Measurements from ENCODE around the gene TLR7. TPM values are rescaled to one million over a fixed set of nuclear protein-coding genes. Genes with fewer than 3 reads are reported as not detected.

Gene TLR7
- total and polyA plus RNA-seq, 2 donors (not counting 1 experiment from before 2014, with no cell fraction given) = not detected

- Histone ChIP-seq H3K4me2 (ENCODE audit: extremely low read depth, insufficient read depth, low read length) (no peak overlapping the region), H3K4me3 (replicated peaks in 1 of 4; ENCODE audit: control extremely low read depth in 1 of 4, insufficient read depth in 1 of 4, low read depth in 3 of 4, low read length in 4 of 4) (no peak overlapping the region), H3K4me1 (ENCODE audit: control insufficient read depth, extremely low read depth, insufficient read depth, low read length) (no peaks in the 10 kb centered on the region), H4K20me1 (ENCODE audit: control insufficient read depth, extremely low read depth, insufficient read depth, low read length) (no peaks in the 10 kb centered on the region), H3K27ac (ENCODE audit: insufficient read depth, low read length) (no peak overlapping the region), H3K27me3 (ENCODE audit: control insufficient read depth, insufficient read depth, low read length) (no peaks in the 10 kb centered on the region), H3K9me3 (ENCODE audit: control insufficient read depth, insufficient read depth, low read depth, low read length) (no peaks in the 10 kb centered on the region), H3K36me3 (ENCODE audit: control insufficient read depth, insufficient read depth, low read length) (no peaks in the 10 kb centered on the region), H3K79me2 (ENCODE audit: control insufficient read depth, insufficient read depth, low read length) (no peaks in the 10 kb centered on the region), H2AFZ (ENCODE audit: low read length) (no peak overlapping the region), H3K9ac (ENCODE audit: insufficient read depth, low read length) (no peak overlapping the region)
- no peak for TF ChIP-seq EZH2 (IDR thresholded peaks at IDR 0.05; ENCODE audit: low read length, missing control alignments)
- TF ChIP-seq CTCF (conservative IDR thresholded peaks at IDR 0.05 in 1 of 2, IDR thresholded peaks at IDR 0.05 in 1 of 2; ENCODE audit: low read depth in 1 of 2, low read length in 2 of 2) = no peak
- DNase-seq (ENCODE audit: low read depth in 2 of 2) = peak in 1 of 2 donors; percentile 17
Observed at GRCh38 chrX:12871257-12871656, 4.4 kb downstream of the TLR7 start.

GRCh38 chrX:12872741-12873140 is 5.9 kb downstream of the TLR7 start:
- H3K79me2 ChIP-seq (ENCODE audit: control insufficient read depth, insufficient read depth, low read length) = no peaks in the 10 kb centered on the region
- H3K4me3 ChIP-seq (replicated peaks in 1 of 4; ENCODE audit: control extremely low read depth in 1 of 4, insufficient read depth in 1 of 4, low read depth in 3 of 4, low read length in 4 of 4) = no peak overlapping the region
- H4K20me1 ChIP-seq (ENCODE audit: control insufficient read depth, extremely low read depth, insufficient read depth, low read length) = no peaks in the 10 kb centered on the region
- DNase-seq (ENCODE audit: low read depth in 2 of 2) = no peak
- no peak overlapping the region for H3K9ac ChIP-seq (ENCODE audit: insufficient read depth, low read length)
- H2AFZ ChIP-seq (ENCODE audit: low read length) = no peak overlapping the region
- TF ChIP-seq CTCF (conservative IDR thresholded peaks at IDR 0.05 in 1 of 2, IDR thresholded peaks at IDR 0.05 in 1 of 2; ENCODE audit: low read depth in 1 of 2, low read length in 2 of 2) (no peak), EZH2 (IDR thresholded peaks at IDR 0.05; ENCODE audit: low read length, missing control alignments) (no peak)
- no peak overlapping the region for H3K4me2 ChIP-seq (ENCODE audit: extremely low read depth, insufficient read depth, low read length)
- H3K27me3 ChIP-seq (ENCODE audit: control insufficient read depth, insufficient read depth, low read length) = no peaks in the 10 kb centered on the region
- H3K27ac ChIP-seq (ENCODE audit: insufficient read depth, low read length) = no peak overlapping the region
- H3K4me1 ChIP-seq (ENCODE audit: control insufficient read depth, extremely low read depth, insufficient read depth, low read length) = no peaks in the 10 kb centered on the region
- H3K9me3 ChIP-seq (ENCODE audit: control insufficient read depth, insufficient read depth, low read depth, low read length) = no peaks in the 10 kb centered on the region
- no peaks in the 10 kb centered on the region for H3K36me3 ChIP-seq (ENCODE audit: control insufficient read depth, insufficient read depth, low read length)

GRCh38 chrX:12874581-12874980 is 7.7 kb downstream of the TLR7 start:
- no peak for DNase-seq (ENCODE audit: low read depth in 2 of 2)
- H2AFZ ChIP-seq (ENCODE audit: low read length) = no peak overlapping the region
- H3K4me3 ChIP-seq (replicated peaks in 1 of 4; ENCODE audit: control extremely low read depth in 1 of 4, insufficient read depth in 1 of 4, low read depth in 3 of 4, low read length in 4 of 4) = no peak overlapping the region
- H3K27me3 ChIP-seq (ENCODE audit: control insufficient read depth, insufficient read depth, low read length) = no peaks in the 10 kb centered on the region
- H4K20me1 ChIP-seq (ENCODE audit: control insufficient read depth, extremely low read depth, insufficient read depth, low read length) = no peaks in the 10 kb centered on the region
- no peak overlapping the region for H3K27ac ChIP-seq (ENCODE audit: insufficient read depth, low read length)
- no peaks in the 10 kb centered on the region for H3K36me3 ChIP-seq (ENCODE audit: control insufficient read depth, insufficient read depth, low read length)
- TF ChIP-seq EZH2 (IDR thresholded peaks at IDR 0.05; ENCODE audit: low read length, missing control alignments) = no peak
- TF ChIP-seq CTCF (conservative IDR thresholded peaks at IDR 0.05 in 1 of 2, IDR thresholded peaks at IDR 0.05 in 1 of 2; ENCODE audit: low read depth in 1 of 2, low read length in 2 of 2) = no peak
- no peak overlapping the region for H3K9ac ChIP-seq (ENCODE audit: insufficient read depth, low read length)
- no peaks in the 10 kb centered on the region for H3K9me3 ChIP-seq (ENCODE audit: control insufficient read depth, insufficient read depth, low read depth, low read length)
- H3K79me2 ChIP-seq (ENCODE audit: control insufficient read depth, insufficient read depth, low read length) = no peaks in the 10 kb centered on the region
- H3K4me2 ChIP-seq (ENCODE audit: extremely low read depth, insufficient read depth, low read length) = no peak overlapping the region
- H3K4me1 ChIP-seq (ENCODE audit: control insufficient read depth, extremely low read depth, insufficient read depth, low read length) = no peaks in the 10 kb centered on the region
